CD4-positive, alpha-beta T cell treated with Interleukin-4 for 4 hours (primary cell): ENCODE results near the gene GRB2.
"Not testable (repeated sequence)": the region's sequence is repeated elsewhere in the genome, so short reads cannot be mapped to it uniquely, and the experiment has no call there.

Experiments used
- DNase-seq: peaks from one replicate; pipeline ENCODE4 v3.0.0-alpha.2; 2020

GRB2 gene

DNA sequence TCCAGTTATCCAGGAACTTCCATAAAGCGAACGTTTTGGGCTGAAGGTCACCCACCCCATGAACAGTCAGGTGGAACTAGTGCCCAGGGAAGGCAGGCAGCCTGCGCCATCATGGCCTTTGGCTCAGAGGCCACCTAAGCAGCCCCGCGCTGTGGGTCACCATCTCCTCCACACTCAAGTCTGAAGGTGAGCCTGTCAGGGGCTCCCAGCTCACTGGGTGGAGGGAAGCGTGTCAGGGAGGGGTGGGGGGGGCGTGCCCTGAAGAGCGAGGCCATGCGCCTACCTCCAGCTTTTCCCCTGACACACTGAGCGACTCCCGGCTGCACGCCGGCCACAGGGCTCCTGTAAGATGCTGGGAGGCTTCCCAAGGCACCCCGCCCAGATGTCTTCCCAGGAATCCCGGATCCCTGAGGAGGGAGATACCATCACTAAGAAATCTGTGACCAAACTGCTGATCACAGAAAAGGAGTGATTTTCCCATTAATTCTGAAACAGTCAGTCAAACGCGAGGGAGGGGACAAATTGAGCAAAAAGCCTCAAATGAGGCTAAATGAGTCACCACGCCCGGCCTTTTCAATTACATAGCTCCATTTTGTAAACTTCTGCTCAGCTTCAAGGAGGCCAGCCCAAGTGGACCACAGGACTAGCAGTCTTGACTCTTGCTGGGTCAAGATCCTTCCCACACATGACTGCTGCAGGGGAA lies 89.8 kb downstream of the GRB2 start:
- no peak for DNase-seq

DNA sequence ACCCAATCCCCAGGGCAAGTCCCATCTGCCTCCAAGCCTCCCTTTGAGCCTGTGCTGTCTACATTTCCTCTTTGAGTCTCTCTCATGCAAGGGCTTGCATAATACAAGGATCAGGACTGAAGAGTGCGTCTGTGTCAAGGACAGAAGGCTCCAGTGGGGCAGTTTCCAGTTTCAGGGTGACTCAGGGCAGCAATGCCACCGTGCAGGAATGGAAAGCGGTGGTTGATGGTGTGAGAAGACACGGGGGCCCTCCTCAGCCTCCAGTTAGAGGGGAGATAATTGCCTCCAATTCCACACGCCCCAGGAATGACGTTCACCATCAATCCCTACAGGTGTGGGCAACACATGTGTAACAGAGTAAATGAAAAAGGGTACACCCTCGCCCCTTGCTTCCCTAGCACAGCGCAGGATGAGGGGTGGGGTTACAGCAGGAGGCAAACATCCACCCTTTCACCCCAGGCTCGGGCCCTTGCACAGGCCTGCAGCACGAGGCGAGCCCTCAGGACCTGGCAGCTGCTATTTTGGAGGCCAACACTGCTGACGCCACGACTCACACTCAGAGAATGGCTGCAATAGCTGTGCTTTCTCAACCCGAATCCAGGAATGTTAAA lies 91.4 kb downstream of the GRB2 start:
- no peak for DNase-seq

DNA sequence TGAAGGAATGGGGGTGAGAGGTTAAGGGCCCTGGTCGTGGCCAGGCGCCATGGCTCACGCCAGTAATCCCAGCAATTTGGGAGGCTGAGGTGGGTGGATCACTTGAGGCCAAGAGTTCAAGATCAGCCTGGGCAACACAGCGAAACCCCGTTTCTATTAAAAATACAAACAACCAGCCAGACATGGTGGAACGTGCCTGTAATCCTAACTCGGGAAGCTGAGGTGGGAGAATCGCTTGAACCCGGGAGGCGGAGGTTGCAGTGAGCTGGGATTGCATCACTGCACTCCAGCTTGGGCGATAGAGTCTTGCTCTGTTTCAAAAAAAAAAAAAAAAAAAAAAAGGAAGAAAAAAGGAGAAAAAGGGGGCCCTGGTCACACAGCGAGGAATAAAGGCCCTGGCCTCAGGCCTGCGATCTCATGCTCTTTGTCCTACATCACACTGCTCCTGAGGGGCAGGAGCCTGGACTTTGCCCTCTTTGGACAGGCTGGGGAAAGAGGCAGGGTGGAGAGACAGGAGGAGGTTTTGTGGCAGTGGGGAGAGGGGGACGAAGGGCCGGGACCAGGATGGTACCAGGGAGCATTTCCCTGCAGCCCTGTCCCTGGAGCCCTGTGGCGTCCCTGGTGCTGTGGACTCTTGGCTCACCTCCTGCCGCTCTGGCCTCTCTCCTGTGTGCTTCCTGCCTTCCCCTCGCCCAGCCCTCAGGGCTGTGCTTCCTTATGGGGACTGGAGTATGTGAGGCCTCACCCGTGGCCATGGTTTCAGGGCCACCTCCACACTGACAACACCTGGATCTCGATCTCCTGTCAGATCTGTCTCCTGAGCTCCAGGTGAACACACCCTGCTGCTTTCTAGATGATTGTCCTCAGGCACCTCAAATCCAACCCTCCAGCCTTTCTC lies 96.5 kb downstream of the GRB2 start:
- DNase-seq: no peak

DNA sequence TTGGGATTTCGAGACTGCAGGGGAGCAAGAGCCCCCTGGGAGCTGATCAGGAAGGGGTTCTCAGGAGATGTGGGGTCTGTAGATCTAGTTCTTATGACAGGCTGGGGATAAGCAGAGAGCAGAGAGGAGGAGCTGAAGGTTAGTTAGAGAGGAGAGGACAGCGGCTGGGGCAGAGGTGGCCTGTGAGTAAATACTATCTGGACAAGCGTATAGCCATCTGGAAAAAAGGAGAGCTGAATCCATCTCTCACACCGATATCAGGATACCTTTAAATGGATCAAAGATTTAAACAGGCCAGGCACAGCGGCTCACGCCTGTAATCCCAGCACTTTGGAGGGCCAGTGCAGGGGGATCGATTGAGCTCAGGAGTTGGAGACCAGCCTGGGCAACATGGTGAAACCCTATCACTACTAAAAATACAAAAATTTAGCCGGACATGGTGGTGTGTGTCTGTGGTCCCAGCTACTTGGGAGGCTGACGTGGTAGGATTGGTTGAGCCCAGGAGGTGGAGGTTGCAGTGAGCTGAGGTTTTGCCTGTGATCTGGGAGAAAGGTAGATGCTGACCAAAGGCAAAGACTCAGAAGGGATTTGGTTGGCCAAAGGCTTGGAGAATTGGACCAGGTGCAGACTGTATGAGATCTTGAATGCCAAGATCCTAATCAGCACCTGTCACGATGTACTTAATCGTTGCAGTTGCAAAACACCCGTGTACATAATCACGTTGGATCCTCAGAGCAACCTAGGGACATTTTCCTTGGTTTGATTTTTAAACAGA lies 97.3 kb downstream of the GRB2 start:
- no peak for DNase-seq

DNA sequence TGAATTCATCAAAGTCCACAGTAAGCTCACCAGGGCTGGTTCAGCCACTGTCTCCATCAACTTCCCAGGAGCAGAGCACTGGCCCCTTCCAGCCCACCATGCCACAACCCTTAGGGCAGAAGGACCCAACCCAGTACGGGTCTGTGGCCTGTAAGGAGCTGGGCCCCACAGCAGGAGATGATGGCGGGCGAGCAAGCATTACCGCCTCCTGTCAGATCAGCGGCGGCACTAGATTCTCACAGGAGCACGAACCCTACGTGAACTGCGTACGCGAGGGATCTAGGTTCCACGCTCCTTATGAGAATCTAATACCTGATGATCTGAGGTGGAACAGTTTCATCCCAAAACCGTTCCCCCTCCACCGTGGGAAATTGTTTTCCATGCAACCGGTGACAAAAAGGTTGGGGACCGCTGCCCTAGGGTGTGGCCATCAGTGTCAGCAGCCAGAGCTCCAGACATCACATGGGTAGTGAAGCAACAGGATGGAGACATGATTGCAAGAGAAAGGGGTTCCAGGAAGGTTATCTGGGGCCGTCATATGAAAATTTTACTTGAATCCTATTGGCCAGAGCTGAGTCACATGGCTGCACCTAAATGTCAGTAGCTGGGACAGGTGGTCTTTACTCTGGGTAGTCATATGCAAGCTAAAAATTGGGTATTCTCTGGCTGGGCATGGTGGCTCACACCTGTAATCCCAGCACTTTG lies 103.8 kb downstream of the GRB2 start:
- no peak for DNase-seq

DNA sequence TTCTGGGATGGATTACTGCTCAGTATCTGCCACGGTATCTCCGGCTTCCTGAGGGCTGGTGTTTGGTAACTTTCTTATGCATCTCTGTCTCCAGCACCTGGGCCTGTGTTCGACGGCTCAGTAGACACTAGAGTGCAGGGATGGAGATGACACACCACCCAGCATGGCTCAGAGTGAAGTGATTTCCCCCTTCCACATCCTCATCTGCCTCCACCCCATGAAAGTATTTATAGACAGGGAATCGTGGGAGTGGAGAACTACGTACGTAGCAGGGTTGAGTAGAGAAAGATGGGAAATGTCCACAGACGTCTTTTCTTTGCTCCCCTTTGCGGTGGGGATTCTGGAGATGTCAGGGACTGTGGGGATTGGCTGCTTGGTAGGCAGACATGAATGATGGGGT lies 104.4 kb downstream of the GRB2 start:
- DNase-seq: no peak

DNA sequence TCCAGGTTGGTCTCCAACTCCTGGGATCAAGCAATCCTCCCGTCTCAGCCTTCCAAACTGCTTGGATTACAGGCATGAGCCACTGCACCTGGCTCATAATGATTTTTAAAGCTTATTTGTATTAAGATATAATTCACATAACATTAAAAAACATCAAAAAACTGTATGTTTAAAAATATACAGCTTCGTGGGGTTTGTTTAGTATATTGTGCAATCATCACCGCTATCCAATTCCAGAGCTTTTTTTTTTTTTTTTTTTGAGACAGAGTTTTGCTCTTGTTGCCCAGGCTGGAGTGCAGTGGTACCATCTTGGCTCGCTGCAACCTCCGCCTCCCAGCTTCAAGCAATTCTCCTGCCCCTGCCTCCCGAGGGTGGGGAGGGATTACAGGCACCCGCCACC lies 105.2 kb downstream of the GRB2 start:
- no peak for DNase-seq

DNA sequence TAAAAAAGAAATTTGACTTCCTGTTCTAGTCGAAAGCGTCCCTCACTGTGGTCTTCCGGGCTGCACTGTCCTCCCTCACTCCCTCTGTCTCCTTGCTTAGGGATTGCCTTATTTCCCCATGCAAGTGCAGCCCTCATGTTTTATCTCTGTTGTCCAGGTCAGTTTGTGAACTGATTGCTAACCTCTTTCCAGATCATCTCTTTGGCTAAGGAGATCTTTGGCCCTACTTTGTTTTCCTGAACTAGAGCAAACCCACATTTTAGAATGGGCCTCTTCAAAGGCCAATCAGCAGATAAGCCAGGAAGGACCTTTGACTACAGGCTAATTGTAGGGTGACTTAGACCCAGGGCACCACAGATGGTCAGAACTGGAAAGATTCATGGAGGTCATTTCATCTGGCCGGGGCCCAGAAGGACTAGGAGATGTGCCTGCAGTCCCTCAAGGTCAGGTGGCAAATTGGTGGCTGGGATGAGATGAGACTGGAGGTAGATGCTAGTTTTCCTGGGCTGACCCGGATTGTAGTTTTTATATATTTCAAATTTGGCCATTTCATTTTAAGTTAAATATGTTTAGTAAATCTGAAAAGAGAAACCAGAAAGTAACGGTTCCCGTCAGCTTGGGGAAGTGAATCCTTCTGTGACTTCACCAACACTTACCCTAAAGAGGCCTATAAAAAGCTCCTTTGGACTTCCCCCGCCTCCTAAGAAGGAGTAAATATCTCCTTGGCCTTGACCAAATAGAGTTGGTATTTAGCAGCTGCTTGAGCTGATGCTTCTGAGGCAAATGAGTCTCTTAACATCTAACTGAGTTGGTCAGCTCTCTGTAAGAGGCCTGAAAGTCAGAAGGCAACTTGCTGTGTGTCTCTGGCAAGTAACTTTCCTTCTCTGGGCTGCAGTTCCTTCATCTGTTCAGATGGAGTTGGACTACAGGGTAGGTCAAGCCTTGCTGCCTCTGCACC lies 110.0 kb downstream of the GRB2 start:
- no peak for DNase-seq

DNA sequence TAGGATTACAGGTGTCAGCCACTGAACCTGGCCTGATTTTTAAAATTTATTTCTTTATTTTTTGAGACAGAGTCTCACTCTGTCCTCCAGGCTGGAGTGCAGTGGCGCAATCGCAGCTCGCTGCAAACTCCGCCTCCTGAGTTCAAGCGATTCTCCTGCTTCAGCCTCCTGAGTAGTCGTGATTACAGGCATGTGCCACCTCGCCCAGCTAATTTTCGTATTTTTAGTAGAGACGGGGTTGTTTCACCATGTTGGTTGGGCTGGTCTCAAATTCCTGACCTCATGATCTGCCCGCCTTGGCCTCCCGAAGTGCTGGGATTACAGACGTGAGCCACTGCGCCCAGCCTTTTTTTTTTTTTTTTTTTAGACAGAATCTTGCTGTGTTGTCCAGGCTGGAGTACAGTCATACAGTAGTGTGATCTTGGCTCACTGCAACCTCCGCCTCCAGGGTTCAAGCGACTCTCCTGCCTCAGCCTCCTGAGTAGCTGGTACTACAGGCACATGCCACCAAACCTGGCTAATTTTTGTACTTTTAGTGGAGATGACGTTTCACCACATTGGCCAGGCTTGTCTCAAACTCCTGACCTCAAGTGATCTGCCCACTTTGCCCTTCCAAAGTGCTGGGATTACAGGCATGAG lies 112.5 kb downstream of the GRB2 start:
- not testable (repeated sequence) for DNase-seq

DNA sequence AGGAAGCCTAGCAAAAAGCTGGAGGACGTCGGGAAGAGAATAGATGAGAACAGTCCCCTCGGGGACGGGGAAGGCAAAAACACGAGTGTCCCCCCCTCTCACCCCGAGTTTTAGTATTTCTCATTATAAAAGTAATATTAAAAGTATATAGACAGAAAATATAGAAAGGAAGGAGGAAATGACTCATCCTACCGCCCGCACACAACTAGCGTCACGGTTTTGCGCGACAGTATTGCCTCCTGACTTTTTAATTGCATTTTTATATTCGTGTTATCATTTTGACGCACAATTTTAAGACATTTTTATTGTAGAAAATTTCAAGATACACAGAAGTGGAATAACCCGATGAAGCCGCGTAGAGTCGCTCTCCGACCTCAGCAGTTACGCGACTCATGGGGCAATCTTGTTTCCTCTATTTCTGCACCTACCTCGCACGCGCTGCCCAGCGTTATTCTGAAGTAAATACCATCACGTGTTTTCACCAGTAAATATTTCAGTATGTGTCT lies 115.6 kb downstream of the GRB2 start:
- DNase-seq: peak; percentile 70

DNA sequence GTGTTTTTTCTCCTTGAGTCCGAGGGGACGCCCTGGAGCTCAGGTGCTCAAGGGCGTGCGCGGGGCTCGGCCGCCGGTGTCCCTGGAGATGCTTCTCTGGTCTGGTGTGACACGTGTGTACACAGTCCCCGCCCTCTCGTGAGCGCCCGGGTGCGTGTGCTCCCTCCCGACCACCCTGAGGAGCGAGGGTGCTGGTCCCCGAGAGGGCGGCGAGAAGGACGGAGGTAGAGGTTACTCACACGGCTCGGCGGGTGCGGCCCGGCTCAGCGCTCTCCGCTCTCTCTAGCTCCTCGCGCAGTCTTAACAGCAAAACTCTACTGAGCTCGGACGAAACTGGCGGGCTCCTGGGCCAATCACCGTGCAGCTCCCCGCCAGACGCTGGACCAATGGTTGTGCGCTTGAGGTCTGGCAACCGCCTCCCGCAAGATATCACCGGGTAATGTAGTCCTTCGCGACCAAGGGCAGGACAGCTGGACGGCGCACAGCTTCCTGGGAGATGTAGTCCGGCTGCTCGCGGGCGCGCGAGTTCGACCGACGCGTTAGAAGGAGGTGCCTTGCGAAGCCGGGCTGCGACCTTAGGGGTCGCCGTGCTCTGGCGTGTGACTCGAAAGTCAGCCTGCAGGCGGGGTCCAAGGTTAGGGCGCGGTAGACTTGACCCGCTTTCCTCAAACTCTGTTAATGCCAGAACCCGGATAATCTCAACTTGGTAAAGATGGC lies 116.2 kb downstream of the GRB2 start, which contains the start of gene SLC25A19:
Gene SLC25A19, minus strand, starts transcription at position 319 of the 717 bp plus-strand sequence. CDS start 2,669 bp downstream, outside the sequence.
- DNase-seq: peak; percentile 98

DNA sequence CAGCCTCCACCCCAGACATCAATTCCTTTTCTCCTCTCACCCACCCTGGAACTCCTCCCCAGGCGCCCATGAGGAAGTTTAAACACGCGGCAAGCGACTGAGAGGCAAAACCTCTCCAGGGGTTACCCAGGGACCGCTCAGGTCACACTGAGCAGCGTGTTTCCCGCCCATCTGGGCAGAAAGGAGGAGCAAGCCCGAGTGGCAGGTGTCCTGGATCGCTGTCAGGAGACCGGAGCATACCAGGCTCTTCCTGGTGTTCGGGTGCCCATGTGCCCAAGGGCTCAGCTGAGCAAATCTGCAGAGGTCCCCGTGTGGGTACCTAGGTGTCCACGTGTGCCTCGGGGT lies 116.7 kb downstream of the GRB2 start:
- DNase-seq: peak; percentile 18

DNA sequence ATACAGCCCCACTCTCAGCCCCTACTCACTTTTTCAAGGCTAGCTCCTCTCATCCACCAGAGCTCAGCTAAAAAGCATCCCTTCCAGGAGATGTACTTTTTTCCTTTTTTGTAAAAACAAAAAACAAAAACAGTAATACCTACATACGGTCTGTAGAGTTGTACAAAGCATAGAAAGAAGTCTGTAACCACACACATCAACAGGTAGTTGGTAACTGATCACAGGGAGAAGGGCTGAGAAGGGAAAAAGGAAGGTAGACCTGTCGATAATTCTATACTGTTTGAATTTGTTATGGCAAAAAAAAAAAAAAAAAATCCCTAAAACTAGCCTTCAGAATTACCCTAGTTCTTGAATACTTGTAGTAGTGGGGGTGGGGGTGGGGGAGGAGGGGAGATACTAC lies 117.1 kb downstream of the GRB2 start:
- no peak for DNase-seq

DNA sequence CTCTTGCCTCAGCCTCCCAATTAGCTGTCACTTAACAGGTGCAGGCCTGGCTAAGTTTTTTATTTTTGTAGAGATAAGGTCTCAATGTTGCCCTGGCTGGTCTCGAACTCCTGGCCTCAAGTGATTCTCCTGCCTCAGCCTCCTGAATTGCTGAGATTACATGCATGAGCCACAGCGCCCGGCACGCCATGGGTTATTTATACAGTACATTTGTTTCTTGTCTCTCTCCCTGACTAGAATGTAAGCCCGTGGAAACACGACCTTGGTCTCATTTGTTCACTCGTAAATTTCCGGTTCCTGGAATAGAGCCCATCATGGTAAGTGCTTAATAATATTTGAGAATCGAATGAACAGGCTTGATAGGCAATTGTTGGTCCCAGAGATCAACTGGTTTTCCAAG lies 118.3 kb downstream of the GRB2 start:
- DNase-seq: no peak

DNA sequence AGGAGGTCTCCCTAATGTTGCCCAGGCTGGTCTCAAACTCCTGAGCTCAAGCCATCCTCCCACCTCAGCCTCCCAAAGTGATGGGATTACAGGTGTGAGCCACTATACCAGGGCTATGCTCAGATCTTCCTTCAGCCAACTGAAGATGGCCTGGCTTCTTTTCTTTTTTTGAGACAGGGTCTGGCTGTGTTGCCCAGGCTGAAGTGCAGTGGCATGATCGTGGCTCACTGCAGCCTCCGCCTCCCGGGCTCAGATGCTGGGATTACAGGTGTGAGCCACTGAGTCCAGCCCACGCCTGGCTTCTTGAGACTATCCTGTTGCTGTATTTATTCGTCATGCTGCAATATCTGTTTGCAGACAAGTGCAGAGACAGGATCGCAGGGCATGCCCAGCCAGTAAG lies 120.4 kb downstream of the GRB2 start:
- DNase-seq: no peak

DNA sequence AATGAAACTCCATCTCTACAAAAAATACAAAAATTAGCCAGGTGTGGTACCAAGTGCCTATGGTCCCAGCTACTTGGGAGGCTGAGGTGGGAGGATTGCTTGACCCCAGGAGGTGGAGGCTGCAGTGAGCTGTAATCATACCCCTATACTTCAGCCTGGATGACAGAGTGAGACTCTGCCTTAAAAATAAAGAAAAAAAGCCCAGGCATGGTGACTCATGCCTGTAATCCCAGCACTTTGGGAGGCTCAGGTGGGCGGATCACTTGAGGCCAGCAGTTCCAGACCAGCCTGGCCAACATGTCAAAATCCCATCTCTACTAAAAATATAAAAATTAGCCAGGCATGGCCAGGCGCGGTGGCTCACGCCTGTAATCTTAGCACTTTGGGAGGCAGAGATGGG lies 125.3 kb downstream of the GRB2 start:
- DNase-seq: not testable (repeated sequence)

DNA sequence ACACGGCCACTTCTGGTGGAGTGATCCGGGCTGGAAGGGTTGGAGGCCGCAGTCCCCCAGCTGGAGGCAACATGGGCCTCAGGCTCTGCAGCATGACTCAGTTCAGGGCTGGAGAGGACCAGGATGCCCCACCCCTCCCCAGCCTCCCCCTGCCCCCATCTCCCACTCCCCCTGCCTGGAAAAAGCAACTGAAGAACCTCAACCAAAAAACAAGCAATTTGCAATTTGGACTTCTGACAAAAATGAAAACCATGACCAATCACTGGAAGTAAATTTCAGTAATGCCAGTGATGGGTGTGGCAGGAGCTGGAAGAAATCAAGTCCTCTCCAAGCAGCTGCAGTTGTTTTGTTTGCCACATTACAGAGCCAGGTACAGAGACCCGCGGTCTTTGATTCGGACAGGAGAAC lies 127.8 kb downstream of the GRB2 start:
- no peak for DNase-seq

DNA sequence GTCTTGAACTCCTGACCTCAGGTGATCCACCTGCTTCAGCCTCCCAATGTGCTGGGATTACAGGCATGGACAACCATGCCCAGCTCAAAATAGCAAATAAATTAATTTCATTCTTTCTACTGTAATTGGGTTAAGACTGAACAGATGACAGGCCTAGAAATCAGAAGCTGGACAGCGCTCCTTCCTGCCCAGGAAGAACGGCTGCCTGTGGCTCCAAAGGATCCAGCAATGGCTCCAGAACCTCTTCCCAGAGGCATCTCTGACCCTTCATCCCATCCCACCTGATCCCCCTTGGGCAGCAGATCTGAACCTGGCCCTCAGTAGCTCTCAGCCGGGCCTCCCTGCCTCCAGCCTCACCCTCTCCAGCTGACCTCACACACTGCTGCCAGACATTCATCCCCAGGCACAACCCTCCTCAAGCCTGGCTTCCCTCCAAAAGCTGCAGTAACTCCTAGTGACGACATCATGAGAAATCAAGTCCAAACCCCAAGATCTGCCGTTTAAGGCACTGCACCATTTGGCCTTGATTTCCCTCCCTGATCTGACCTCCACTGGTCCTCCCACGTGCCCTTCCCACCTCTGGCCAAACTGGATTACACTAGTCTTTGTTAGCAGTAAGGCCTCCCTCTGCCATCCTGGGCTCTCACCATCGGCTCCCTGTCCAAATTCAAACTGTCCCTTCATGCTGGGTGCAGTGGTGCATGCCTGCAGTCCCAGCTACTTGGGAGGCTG lies 131.3 kb downstream of the GRB2 start:
- no peak for DNase-seq

DNA sequence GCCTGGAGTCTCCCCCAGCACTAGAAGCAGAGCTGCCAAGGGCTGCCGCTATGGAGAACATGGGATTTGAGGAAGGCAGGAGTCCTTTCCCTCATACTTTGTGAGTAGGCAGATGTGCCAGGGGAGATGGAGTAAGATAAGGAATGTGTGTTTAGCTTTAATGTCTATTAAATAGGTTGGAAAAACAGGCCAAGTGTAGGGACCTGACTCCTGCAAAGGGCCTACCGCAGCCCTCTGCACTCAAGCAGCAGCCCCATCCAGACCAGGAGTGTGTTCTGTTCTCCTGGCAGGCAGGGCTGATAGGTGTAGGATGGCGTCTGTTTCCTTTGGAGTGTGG lies 132.7 kb downstream of the GRB2 start:
- DNase-seq: no peak
